Right kidney (tissue), 9 donors: ENCODE results near the gene THBS1.

Experiments
- DNase-seq: peaks from one replicate; pipeline ENCODE4 v3.0.0-alpha.2; 2016
- long read RNA-seq, 8 donors: transcript quantifications; one replicate each; lab custom pipeline, GENCODE V29; 2026

Gene THBS1
- long read RNA-seq, donor 1, full-length matches to known transcripts, result 2 of 2 reads
- long read RNA-seq, donor 1, partial matches to known transcripts, result 0 of 2 reads
- long read RNA-seq, donor 1, other reads (novel, unspliced or antisense), result 0 of 2 reads
- long read RNA-seq, donor 2, partial matches to known transcripts, result 25 of 26 reads
- long read RNA-seq, donor 2, other reads (novel, unspliced or antisense), result 0 of 26 reads
- long read RNA-seq, donor 3, partial matches to known transcripts, result 48 of 48 reads
- long read RNA-seq, donor 3, other reads (novel, unspliced or antisense), result 0 of 48 reads
- long read RNA-seq, donor 4, partial matches to known transcripts, result 77 of 81 reads
- long read RNA-seq, donor 4, other reads (novel, unspliced or antisense), result 0 of 81 reads
- long read RNA-seq, donor 5, result 0 reads
- long read RNA-seq, donor 6, partial matches to known transcripts, result 0 of 5 reads
- long read RNA-seq, donor 6, other reads (novel, unspliced or antisense), result 0 of 5 reads
- long read RNA-seq, donor 7, result 0 reads
- long read RNA-seq, donor 8, full-length matches to known transcripts, result 3 of 3 reads
- long read RNA-seq, donor 8, partial matches to known transcripts, result 0 of 3 reads
- long read RNA-seq, donor 8, other reads (novel, unspliced or antisense), result 0 of 3 reads

DNA sequence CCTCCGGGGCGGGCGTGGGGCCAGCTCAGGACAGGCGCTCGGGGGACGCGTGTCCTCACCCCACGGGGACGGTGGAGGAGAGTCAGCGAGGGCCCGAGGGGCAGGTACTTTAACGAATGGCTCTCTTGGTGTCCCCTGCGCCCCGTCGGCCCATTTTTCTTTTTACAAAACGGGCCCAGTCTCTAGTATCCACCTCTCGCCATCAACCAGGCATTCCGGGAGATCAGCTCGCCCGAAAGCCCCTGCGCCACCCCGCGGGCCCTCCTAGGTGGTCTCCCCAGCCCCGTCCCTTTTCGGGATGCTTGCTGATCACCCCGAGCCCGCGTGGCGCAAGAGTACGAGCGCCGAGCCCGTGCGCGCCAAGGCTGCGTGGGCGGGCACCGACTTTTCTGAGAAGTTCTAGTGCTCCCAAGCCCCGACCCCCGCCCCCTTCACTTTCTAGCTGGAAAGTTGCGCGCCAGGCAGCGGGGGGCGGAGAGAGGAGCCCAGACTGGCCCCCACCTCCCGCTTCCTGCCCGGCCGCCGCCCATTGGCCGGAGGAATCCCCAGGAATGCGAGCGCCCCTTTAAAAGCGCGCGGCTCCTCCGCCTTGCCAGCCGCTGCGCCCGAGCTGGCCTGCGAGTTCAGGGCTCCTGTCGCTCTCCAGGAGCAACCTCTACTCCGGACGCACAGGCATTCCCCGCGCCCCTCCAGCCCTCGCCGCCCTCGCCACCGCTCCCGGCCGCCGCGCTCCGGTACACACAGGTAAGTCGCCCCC lies at the start of gene THBS1:
THBS1 (plus strand) TSS at position 595 of the 757 bp plus-strand sequence. CDS start 779 bp downstream, outside the sequence.
- peak; percentile 98 for DNase-seq

DNA sequence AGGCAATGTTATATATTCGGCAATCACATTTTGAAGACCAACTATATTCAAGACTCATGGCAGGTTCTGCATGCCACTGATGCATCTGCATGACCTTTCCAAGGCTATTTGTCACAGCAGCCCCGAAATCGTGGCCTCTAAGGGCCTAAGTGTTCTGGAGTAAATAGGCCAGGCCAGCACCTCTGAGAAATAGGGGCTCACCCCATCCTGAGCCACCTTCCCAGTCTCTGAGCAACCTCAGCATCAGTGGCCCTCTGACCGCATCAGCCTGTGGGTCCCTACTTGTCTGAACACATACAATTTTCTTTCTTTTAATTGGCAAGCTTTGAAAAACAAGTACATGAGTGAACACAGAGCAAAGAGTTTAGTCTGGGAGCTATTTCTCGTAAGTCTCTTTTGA lies 45.9 kb upstream of the THBS1 start:
- DNase-seq, result no peak

DNA sequence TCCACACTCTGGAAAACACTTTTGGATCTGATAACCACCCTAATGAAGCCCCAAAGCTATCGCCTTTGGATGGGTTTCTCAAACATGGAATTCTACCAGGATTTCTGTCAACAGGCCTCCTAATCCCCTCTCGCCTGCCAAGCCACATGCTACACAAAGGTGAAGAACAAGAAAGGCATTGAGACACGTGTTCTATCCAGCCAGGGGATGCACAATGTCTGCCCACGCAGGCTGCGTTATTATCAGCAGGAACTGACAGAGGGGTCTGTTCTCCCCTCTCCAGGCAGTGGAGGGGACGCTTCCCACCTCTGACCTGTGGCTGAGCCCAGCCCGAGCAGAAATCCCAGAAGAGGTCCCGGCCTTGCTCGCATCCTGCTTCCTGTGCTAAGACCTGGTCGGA lies 45.4 kb upstream of the THBS1 start:
- DNase-seq, result no peak

DNA sequence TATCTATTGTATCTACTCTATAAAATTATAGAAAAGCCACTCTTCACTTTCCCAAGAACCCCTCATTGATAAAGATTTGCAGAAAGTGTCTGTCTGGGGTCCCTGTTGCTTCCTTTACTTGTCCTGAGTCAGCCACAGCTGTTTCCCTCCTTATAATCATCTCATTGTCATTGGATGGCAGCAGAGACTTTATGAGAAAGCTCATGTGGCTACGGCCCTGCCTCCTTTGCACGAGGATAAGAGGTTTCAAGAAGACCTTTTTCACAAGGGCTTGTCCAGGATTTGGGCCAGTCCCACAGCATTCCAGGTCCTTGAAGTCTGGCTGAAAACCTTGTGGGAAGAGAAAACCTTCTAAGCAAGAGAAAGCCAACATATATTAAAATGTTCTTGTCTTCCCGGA lies 41.9 kb upstream of the THBS1 start:
- no peak for DNase-seq

DNA sequence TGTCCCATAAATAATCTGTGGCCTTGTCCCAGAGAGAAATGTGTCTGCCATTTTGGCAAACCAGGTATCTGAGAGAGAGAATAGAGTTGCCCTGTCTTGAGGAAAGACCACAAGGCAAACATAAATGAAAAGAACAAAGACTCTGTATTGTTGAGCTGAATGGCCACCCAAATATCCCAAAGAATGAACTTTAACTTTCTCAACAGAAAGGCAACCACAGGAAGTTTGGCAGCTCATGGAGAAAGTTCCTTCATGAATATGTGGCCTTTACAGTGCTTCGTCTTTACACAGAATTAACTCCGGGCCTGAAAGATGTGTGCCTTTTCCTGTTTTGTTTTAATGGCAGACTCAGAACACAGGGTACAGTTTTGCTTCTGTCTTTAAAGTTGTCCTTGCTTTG lies 41.4 kb upstream of the THBS1 start:
- DNase-seq, result no peak

DNA sequence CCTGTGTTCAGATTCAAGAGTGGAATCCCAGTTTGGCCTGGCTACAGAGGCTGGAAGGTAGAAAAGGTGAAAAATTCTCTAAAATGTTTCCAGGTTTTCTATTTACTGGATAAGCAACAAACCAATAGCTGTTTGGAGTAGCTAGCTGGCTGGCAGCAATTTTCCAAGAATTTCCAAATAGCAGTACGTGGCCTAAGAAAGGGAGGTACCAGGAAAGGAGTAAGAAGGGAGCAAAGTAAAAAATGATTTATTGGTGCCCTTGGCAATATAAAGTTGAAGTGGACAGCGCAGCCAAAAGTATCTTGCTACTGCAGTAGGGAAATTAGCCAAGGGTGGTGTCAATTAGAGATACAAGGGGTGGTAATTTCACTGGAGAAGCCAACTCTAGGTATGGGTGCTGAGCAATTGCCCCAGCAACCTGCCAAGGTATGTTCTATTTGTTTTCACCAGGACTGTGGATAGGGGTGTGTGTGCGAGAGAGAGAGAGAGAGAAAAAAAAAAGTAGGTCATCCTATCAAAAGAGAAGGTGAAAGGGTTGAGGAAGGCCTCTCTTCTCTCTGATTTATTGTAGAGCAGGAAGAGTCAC lies 40.8 kb upstream of the THBS1 start:
- no peak for DNase-seq

DNA sequence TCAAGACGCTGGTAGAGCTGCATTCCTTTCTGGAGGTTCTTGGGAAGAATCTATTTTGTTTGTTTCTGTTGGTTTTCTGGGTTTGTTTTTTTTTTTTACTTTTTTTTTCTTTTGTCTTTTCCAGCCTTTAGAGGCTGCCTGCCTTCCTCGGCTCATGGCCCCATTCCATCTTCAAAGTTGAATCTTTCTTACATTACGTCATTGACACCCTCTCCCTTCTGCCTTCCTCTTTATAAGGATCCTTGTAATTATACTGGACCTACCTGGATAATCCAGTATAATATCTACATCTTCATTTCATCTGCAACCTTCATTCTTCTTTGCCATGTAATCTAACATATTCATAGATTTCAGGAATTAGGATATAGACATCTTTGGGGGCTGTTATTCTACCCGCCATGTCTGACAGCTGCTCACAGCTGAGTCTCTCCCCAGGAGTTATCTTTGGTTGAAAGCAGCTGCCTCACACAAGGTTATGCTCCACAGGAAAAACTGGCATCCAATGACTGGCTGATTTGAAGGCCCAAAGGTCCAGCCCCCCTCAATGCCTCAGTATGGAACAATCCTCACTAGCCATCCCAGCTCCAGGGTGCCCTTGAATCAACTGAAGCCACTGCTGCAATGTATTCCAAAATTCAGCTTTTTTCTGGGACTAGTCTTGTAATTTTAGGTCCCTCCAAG lies 38.4 kb upstream of the THBS1 start:
- no peak for DNase-seq

DNA sequence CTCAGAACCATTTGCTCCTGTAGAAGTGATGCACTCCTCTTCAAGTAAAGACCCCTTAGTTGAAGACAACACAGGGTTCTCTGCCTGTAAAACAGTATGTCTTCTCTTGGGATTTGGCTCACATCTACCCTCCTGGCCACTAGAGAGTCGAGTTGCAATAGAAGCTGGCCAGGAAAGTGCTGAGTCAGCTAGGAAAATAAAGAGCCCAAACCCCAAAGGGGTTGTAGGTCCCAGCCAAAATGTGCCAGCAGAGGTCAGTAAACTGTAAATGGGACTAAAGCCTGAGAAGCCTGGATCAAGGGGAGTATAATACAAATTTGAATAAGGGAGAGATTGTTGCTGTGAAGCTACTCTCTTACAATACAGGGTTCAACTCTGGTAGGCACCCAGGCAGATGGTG lies 37.2 kb upstream of the THBS1 start:
- no peak for DNase-seq

DNA sequence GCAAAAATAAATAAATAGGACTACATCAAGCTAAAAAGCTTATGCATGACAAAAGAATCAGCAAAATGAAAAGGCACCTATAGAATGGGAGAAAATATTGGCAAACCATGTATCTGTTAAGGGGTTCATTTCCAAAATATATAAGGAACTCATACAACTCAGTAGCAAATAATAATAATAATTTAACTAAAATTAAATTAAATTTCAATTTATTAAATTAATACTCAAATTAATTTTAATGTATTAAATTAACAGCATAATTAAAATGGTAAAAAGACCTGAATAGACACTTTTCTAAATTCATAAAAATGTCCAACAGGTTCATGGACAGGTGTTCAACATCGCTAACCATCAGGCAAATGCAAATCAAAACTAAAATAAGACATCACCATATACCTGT lies 34.0 kb upstream of the THBS1 start:
- DNase-seq, result no peak

DNA sequence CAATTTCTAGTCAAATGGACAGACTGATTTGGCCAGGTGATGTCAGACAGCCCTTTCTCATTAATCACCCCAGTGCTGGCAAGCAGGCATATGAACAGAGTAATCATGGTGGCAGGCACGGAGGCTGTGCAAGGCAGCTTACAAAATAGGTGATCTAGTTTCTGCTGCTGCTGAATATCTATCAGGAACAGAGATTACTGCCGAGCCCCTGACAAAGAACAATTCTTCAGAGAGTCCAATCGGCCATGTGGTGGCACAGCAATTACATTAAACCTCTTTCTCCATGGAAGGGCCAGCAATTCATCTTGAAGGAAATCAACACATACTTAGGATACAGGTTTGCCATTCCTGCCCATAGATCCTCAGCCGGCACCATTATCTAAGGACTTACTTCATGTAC lies 32.3 kb upstream of the THBS1 start:
- no peak for DNase-seq

DNA sequence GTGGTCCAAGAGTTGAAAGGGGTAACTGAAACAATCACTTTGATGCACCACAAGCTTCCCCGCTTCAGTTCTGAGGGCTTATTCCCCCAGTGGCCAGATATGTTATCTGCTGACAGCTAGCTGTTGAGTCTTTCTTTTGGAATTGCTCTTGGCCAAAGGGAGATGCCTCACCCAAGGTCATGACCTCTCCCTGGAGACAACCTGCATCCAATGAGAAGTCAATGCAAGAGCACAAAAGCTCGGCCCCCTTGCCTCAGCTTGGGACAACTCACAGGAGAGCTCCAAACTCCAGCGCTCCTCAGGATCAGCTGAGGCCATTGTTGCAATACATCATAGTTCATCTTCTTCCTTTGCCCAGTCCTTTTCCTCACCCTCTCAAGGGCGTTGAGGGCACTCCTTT lies 31.0 kb upstream of the THBS1 start:
- no peak for DNase-seq

DNA sequence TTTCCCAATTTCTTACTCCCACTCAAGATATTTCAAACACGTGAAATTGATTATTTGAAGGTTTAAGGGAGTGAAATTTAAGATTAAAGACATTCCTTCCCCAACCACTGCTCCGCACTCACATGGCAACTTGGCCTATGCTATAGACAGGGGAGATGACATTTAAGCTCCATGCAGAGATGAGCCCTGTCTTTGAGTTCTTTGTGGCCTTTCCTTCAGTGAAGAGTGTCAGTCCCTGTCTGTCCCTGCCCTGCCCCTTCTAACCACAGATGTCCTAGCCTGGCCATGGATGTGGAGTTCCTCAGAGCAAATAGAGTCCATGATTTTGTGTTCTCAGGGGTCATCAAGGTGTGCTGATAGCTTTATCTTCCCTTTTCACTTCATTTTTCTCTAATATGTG lies 29.4 kb upstream of the THBS1 start:
- DNase-seq, result no peak

DNA sequence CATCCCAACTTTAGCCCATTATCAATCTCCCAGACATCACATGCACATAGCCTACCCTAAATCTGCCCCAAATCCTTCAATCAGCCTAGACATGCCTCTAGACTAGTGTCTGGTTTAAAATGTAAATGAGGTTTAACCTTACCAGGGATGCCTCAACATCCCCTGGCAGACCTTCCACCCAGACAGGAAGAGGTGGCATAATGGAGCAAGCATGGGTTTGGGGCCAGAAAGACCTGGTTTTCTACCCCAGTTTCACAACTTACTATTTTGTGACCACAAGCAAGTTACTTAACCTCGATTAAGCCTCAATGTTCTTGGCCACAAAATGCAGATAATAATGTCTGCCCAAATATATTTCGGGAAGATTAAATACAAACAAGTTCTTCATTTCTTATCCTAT lies 28.3 kb upstream of the THBS1 start:
- no peak for DNase-seq

DNA sequence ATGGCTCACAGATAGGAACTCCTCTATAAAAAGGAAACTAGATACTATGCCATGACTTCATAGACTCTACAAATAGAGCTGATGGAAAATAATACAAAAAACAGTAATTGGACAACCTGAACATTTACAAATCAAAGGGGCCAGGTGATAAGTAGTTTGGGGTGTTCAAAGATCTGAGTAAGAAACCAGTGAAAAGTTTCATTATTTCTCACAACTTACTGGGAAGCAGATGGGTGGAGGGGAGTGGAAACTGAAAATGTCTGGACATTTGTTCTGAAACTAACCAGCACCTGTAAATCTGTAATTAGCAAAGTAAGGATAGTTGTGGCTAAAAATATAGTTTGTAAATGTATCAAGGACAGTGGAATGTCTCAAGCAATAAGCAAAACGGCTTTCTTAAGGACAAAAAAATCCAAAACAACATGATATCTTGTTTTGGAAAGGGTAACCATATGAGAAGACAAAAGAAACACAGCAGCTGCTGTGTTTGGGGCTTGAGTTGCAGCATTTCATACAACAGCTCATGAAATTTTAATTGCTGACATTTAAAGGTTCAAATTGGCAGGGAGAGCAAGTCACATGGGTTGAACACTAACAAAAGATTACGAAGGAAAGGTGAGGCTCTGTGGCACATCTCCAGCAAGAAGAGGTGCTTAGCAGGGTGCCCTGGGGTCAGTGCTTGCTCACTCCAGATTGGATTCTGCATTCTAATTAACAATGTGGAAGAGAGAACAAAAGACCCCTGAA lies 26.8 kb upstream of the THBS1 start:
- no peak for DNase-seq

DNA sequence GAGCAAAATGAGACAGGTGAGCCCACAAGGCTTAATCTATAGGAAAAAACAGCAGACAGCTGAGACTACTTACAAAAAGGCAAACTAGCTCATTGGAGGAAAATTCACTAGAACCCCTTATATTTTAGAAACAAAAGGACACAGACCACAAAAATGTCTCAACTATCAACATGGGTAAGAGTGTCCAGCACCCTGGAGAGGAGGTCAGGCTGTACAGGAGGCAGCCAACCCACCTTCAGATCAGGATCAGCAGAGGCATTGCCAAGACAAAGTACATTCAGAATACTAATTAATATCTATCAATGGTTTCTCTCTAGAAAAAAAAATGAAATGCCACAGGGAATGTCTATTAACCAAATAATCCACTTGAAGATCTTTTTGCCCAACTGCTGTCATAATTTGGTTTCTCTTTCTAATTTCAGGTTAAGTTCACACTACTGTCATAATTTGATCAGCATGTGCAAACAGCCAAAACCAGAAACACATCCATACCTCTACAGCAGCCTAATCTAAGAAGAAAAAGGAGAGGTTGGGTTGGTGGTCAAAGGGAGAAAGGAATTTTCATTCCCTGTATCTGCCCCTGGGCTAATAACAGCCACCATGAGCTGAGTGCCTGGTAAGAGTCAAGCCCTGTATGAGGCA lies 26.0 kb upstream of the THBS1 start:
- no peak for DNase-seq

DNA sequence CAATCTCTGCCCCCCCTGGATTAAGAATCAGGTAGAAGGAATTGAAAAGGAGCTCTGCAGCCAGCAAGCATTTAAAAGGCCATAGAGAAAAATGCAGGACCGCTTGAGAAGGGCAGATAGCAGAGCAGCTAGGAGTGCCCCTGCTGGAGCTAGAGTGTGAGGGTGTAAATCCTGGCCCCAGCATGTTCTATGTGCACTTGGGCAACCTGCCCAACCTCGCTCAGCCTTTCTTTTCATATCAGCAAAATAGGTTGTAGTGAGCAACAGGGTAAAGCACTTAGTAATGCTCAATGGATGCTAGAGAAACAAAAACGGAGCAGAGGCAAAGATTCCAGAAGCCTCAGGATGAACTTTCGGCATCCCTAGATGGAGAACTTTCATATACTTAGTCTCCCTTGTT lies 25.0 kb upstream of the THBS1 start:
- DNase-seq, result no peak

DNA sequence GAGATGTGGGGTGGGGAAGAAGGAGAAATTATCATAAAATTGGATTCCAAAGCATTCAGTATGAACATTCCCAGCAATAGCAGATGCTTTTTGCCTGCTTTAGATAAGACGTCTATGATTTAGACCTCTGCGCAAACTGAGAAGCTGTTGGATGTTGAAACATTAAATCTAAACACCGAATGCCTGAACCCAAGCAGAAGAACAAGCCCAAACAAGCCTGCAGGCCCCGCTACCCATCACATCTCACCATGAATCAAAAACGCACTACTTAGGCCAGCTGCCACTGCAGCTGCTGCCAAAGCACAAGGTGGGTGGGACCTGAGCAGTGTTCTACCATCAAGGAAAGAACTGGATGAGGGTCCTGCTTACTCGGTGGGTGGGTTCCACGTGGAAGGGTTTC lies 24.4 kb upstream of the THBS1 start:
- DNase-seq, result no peak

DNA sequence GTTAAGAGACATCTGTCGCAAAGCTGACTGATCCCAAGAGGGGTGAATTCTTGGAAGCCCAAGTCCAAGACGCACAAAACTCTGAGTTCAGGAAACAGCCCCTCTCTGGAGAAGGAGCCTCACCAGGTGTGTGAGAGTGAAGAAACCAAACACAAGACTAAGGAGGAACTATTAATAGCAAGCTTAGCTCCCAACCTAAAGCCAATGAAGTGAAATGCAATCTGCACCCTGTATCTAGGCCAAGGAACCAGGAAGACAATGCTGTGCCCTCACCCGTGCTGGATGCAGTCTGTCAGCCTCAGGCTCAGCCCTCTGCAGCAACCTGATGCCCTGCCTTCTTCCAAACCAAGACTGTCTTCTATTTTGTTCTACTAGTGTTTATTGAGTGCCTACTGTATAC lies 22.5 kb upstream of the THBS1 start:
- DNase-seq, result no peak

DNA sequence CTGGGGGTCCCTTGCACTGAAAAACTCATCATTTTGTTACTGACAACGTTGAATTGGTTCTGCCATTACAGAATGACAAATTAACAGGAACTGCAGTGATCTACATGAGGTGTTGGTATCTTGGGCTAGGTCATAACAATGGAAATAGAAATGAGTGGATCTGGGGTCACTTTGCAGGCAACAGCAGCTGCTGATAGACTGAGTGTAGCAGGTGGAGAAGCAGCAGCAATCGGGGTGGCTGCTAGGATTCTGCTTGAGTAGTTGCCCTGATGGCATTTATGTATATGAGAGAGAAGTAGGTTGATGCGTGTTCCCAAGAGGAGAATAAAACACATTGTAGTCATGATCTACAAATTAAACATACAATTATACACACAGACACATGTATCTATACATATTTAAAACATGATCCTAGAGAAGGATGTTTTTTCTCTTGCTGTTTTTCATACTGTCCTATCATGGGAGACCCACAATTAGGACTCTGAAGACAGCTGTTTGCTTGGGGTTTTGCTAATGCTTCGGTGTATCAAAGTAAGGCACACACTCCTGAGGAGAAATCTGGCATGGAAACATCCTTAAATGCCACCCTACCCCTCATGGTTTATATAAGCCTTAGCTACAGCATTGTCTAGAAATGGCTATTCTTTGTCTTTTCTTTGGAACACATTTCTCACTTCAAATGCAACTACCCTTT lies 15.8 kb upstream of the THBS1 start:
- no peak for DNase-seq

DNA sequence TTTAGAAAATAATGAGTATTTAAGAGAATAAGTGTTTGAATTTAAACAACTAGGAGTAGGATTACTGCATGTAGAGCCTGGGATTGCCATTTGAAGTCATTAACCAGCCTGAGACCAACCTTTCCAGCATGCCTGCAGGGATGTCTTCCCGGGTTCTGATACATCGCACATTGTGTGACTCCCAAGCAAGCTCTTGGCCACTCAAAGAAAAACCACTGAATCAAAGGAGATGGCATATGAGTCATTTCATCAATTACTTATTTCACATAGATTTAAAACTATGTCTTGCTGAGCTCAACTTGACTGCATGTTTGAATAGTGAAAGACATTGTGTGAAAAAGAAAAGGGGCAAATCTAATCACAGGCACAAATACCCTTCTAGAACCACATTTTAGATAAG lies 15.0 kb upstream of the THBS1 start:
- no peak for DNase-seq

DNA sequence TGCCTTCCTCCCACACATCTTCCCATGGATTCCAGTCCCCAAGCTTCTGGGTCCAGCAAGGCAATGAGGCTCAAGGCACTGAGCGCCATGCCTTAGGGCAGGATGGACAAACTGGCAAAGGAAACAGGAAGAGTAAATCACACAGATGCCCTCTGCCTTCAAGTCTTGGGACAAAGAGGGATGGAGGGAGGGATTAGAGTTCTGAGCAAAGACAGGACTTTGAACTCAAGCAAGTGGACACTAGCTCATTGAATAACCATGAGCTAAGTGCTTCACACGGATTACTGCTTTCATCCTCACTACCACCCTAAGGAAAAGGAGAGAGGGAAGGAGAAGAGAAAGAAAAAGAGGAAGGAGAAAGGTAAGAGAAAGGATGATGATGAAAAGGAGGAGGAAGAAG lies 7.6 kb upstream of the THBS1 start:
- no peak for DNase-seq
